ENCODE measurements around the gene EPB42.
"Not testable (repeated sequence)": the region's sequence is repeated elsewhere in the genome, so short reads cannot be mapped to it uniquely, and the experiment has no call there.

Gene EPB42

GRCh38 chr15:43204016-43204901 lies 16.6 kb downstream of the EPB42 start:
- TF ChIP-seq CTCF (IDR thresholded peaks at IDR 0.05; ENCODE audit: low read depth, low read length, missing control alignments) = peak; percentile 71
- DNase-seq (ENCODE audit: low read depth) = peak; percentile 38
- in situ Hi-C loops (cut with HindIII; ENCODE audit: low sequenced_read_pairs) = no loop called here
- no peak overlapping the region for H3K4me3 ChIP-seq (ENCODE audit: low read depth, low read length)

GRCh38 chr15:43199945-43200488 lies 20.8 kb downstream of the EPB42 start:
- in situ Hi-C loops (cut with HindIII; ENCODE audit: low sequenced_read_pairs) = no loop called here
- no peak for TF ChIP-seq CTCF (IDR thresholded peaks at IDR 0.05; ENCODE audit: low read depth, low read length, missing control alignments)
- H3K4me3 ChIP-seq (ENCODE audit: low read depth, low read length) = no peak overlapping the region

GRCh38 chr15:43198992-43199391 lies 21.8 kb downstream of the EPB42 start:
- no peak for DNase-seq (ENCODE audit: low read depth)
- in situ Hi-C loops (cut with HindIII; ENCODE audit: low sequenced_read_pairs) = no loop called here
- TF ChIP-seq CTCF (IDR thresholded peaks at IDR 0.05; ENCODE audit: low read depth, low read length, missing control alignments) = no peak
- H3K4me3 ChIP-seq (ENCODE audit: low read depth, low read length) = no peak overlapping the region

More at GRCh38 chr15:43199945-43200488, 20.8 kb downstream of the EPB42 start:
- DNase-seq (ENCODE audit: low read depth) = no peak

- DNase-seq (ENCODE audit: low read depth); in situ Hi-C loops (cut with HindIII; ENCODE audit: low sequenced_read_pairs); H3K4me3 ChIP-seq (ENCODE audit: low read depth, low read length): not testable (repeated sequence)
Measured at GRCh38 chr15:43198556-43198955, 22.3 kb downstream of the EPB42 start.

- H3K4me3 ChIP-seq (ENCODE audit: low read depth, low read length); DNase-seq (ENCODE audit: low read depth); in situ Hi-C loops (cut with HindIII; ENCODE audit: low sequenced_read_pairs): not testable (repeated sequence)
Measured at GRCh38 chr15:43197773-43198172, 23.0 kb downstream of the EPB42 start.

- DNase-seq (ENCODE audit: low read depth) = no peak
- TF ChIP-seq CTCF (IDR thresholded peaks at IDR 0.05; ENCODE audit: low read depth, low read length, missing control alignments) = no peak
- in situ Hi-C loops (cut with HindIII; ENCODE audit: low sequenced_read_pairs) = no loop called here
- no peak overlapping the region for H3K4me3 ChIP-seq (ENCODE audit: low read depth, low read length)
Measured at GRCh38 chr15:43196760-43197548, 23.9 kb downstream of the EPB42 start.

- H3K4me3 ChIP-seq (ENCODE audit: low read depth, low read length) = no peak overlapping the region
- no peak for TF ChIP-seq CTCF (IDR thresholded peaks at IDR 0.05; ENCODE audit: low read depth, low read length, missing control alignments)
- no peak for DNase-seq (ENCODE audit: low read depth)
- in situ Hi-C loops (cut with HindIII; ENCODE audit: low sequenced_read_pairs) = loop anchor here (5.0 kb wide), 2 partner anchors 52 to 93 kb away; no protein-coding TSS in a partner anchor
Measured at GRCh38 chr15:43194795-43195194, 26.0 kb downstream of the EPB42 start.
